Hindlimb muscle (tissue), 1 donor: Measurements from ENCODE around the gene RNF2. TPM values are rescaled to one million over a fixed set of nuclear protein-coding genes. Genes with fewer than 3 reads are reported as not detected.
"Not testable (repeated sequence)": the region's sequence is repeated elsewhere in the genome, so short reads cannot be mapped to it uniquely, and the experiment has no call there.

ENCODE experiments used
- DNase-seq: peaks from one replicate; pipeline ENCODE4 v3.0.0-alpha.2; 2013
- polyA plus RNA-seq: library from polyadenylated mRNA; unstranded; fragments of 120-200 nt; gene quantifications from one replicate; pipeline ENCODE4 v1.2.1, GENCODE V29; 2013; ENCODE audit not compliant: insufficient read length

The RNF2 gene
- polyA plus RNA-seq, 1 donor = 34.5 TPM

- no peak for DNase-seq
Measured at GRCh38 chr1:185050823-185051451, 5.6 kb downstream of the RNF2 start.

GRCh38 chr1:185053204-185053603 is 7.8 kb downstream of the RNF2 start:
- DNase-seq = no peak

GRCh38 chr1:185054365-185055060 is 9.2 kb downstream of the RNF2 start:
- DNase-seq = no peak

GRCh38 chr1:185058110-185058509 is 12.8 kb downstream of the RNF2 start:
- no peak for DNase-seq

GRCh38 chr1:185058876-185059275 is 13.5 kb downstream of the RNF2 start:
- no peak for DNase-seq

GRCh38 chr1:185059950-185060571 is 14.7 kb downstream of the RNF2 start:
- DNase-seq = no peak

- no peak for DNase-seq
Measured at GRCh38 chr1:185062710-185063370, 17.5 kb downstream of the RNF2 start.

GRCh38 chr1:185063719-185064118 is 18.4 kb downstream of the RNF2 start:
- DNase-seq = no peak

- not testable (repeated sequence) for DNase-seq
Measured at GRCh38 chr1:185065006-185065405, 19.6 kb downstream of the RNF2 start.

GRCh38 chr1:185066181-185066580 is 20.8 kb downstream of the RNF2 start:
- DNase-seq = no peak

GRCh38 chr1:185068341-185068740 is 23.0 kb downstream of the RNF2 start:
- DNase-seq = no peak

- no peak for DNase-seq
Measured at GRCh38 chr1:185069202-185069772, 23.9 kb downstream of the RNF2 start.

- DNase-seq = no peak
Measured at GRCh38 chr1:185070051-185070450, 24.7 kb downstream of the RNF2 start.

- DNase-seq = no peak
Measured at GRCh38 chr1:185073725-185074124, 28.4 kb downstream of the RNF2 start.

- DNase-seq = no peak
Measured at GRCh38 chr1:185074307-185074706, 28.9 kb downstream of the RNF2 start.

- DNase-seq = no peak
Measured at GRCh38 chr1:185075476-185075875, 30.1 kb downstream of the RNF2 start.

GRCh38 chr1:185077374-185077773 is 32.0 kb downstream of the RNF2 start:
- no peak for DNase-seq

GRCh38 chr1:185080422-185080821 is 35.1 kb downstream of the RNF2 start:
- DNase-seq = no peak

- no peak for DNase-seq
Measured at GRCh38 chr1:185083818-185084217, 38.5 kb downstream of the RNF2 start.

GRCh38 chr1:185087101-185087500 is 41.7 kb downstream of the RNF2 start:
- DNase-seq = no peak

- no peak for DNase-seq
Measured at GRCh38 chr1:185087746-185088145, 42.4 kb downstream of the RNF2 start.

GRCh38 chr1:185091480-185091879 is 46.1 kb downstream of the RNF2 start:
- no peak for DNase-seq

- DNase-seq = no peak
Measured at GRCh38 chr1:185094761-185095160, 49.4 kb downstream of the RNF2 start.
